CD1c-positive myeloid dendritic cell (primary cell): ENCODE data around the gene KIAA0513.

Experiments
- DNase-seq: peaks from one replicate; pipeline ENCODE4 v3.0.0-alpha.2; 2016; ENCODE audit errors: extremely low spot score

KIAA0513 gene

GRCh38 chr16:85134076-85134788 is 106.6 kb downstream of the KIAA0513 start:
- no peak for DNase-seq

- no peak for DNase-seq
These were observed 107.2 kb downstream of the KIAA0513 start for GRCh38 chr16:85134789-85135142.

GRCh38 chr16:85136213-85136701 is 108.7 kb downstream of the KIAA0513 start:
- DNase-seq = peak; percentile 91

- DNase-seq = peak; percentile 80
These were observed 109.2 kb downstream of the KIAA0513 start for GRCh38 chr16:85136702-85137322.

GRCh38 chr16:85137323-85138072 is 109.9 kb downstream of the KIAA0513 start:
- peak; percentile 78 for DNase-seq

- DNase-seq = no peak
These were observed 110.7 kb downstream of the KIAA0513 start for GRCh38 chr16:85138073-85138824.

- DNase-seq = no peak
These were observed 111.4 kb downstream of the KIAA0513 start for GRCh38 chr16:85138825-85139627.

GRCh38 chr16:85139881-85140339 is 112.3 kb downstream of the KIAA0513 start:
- DNase-seq = no peak

- no peak for DNase-seq
These were observed 112.9 kb downstream of the KIAA0513 start for GRCh38 chr16:85140455-85141012.

- DNase-seq = no peak
These were observed 114.0 kb downstream of the KIAA0513 start for GRCh38 chr16:85141491-85142128.

- DNase-seq = no peak
These were observed 114.5 kb downstream of the KIAA0513 start for GRCh38 chr16:85142129-85142513.

GRCh38 chr16:85142771-85143211 is 115.2 kb downstream of the KIAA0513 start:
- no peak for DNase-seq
